IPS-18a (cell line): ENCODE results near the gene GAS6.
"Not testable (repeated sequence)": the region's sequence is repeated elsewhere in the genome, so short reads cannot be mapped to it uniquely, and the experiment has no call there.

Experiments
- H3K27ac ChIP-seq: one replicate; pipeline ENCODE4 v1.5.1; 2013; ENCODE audit warnings: low read length
- H3K27me3 ChIP-seq: one replicate; pipeline ENCODE4 v1.6.1; 2013; ENCODE audit warnings: mild to moderate bottlenecking, low read length; ENCODE audit not compliant: control insufficient read depth, insufficient read depth
- H3K36me3 ChIP-seq: one replicate; pipeline ENCODE4 v1.6.1; 2013; ENCODE audit warnings: low read depth, low read length; ENCODE audit not compliant: control insufficient read depth
- H3K4me1 ChIP-seq: one replicate; pipeline ENCODE4 v1.6.1; 2013; ENCODE audit warnings: low read depth, low read length; ENCODE audit not compliant: control insufficient read depth
- H3K4me3 ChIP-seq: one replicate; pipeline ENCODE4 v1.5.1; 2013; ENCODE audit warnings: low read length
- H3K9ac ChIP-seq: one replicate; pipeline ENCODE4 v1.6.1; 2013; ENCODE audit warnings: mild to moderate bottlenecking, low read length, moderate library complexity
- H3K9me3 ChIP-seq: one replicate; pipeline ENCODE4 v1.6.1; 2013; ENCODE audit warnings: low read depth, low read length; ENCODE audit not compliant: control insufficient read depth

GAS6 gene

GRCh38 chr13:113830426-113830950 lies 33.4 kb downstream of the GAS6 start:
- not testable (repeated sequence) for H3K4me3 ChIP-seq, H3K27me3 ChIP-seq, H3K9me3 ChIP-seq, H3K9ac ChIP-seq, H3K27ac ChIP-seq, H3K4me1 ChIP-seq
- peaks cover 14% of the 10 kb centered on the region for H3K36me3 ChIP-seq

GRCh38 chr13:113828282-113828825 lies 35.5 kb downstream of the GAS6 start:
- no peaks in the 10 kb centered on the region for H3K27me3 ChIP-seq
- no peaks in the 10 kb centered on the region for H3K9me3 ChIP-seq
- H3K36me3 ChIP-seq: peaks cover 11% of the 10 kb centered on the region
- no peak overlapping the region for H3K27ac ChIP-seq
- no peak overlapping the region for H3K4me3 ChIP-seq
- no peaks in the 10 kb centered on the region for H3K4me1 ChIP-seq
- no peak overlapping the region for H3K9ac ChIP-seq

- Histone ChIP-seq H3K4me3 (no peak overlapping the region), H3K9me3 (no peaks in the 10 kb centered on the region), H3K27me3 (no peaks in the 10 kb centered on the region), H3K27ac (no peak overlapping the region), H3K4me1 (no peaks in the 10 kb centered on the region), H3K9ac (no peak overlapping the region), H3K36me3 (peaks cover 13% of the 10 kb centered on the region)
Observed at GRCh38 chr13:113827021-113827420, 36.9 kb downstream of the GAS6 start.

- not testable (repeated sequence) for H3K9me3 ChIP-seq, H3K27me3 ChIP-seq, H3K27ac ChIP-seq, H3K4me3 ChIP-seq, H3K9ac ChIP-seq, H3K4me1 ChIP-seq
- peaks cover 13% of the 10 kb centered on the region for H3K36me3 ChIP-seq
Observed at GRCh38 chr13:113826446-113826845, 37.4 kb downstream of the GAS6 start.

GRCh38 chr13:113825841-113826240 lies 38.0 kb downstream of the GAS6 start:
- Histone ChIP-seq H3K27ac (no peak overlapping the region), H3K9me3 (no peaks in the 10 kb centered on the region), H3K4me1 (no peaks in the 10 kb centered on the region), H3K9ac (no peak overlapping the region), H3K4me3 (no peak overlapping the region), H3K36me3 (peaks cover 13% of the 10 kb centered on the region), H3K27me3 (no peaks in the 10 kb centered on the region)

GRCh38 chr13:113823771-113824170 lies 40.1 kb downstream of the GAS6 start:
- H3K9ac ChIP-seq: no peak overlapping the region
- H3K9me3 ChIP-seq: no peaks in the 10 kb centered on the region
- no peak overlapping the region for H3K4me3 ChIP-seq
- H3K4me1 ChIP-seq: no peaks in the 10 kb centered on the region
- no peaks in the 10 kb centered on the region for H3K27me3 ChIP-seq
- H3K36me3 ChIP-seq: peaks cover 13% of the 10 kb centered on the region
- no peak overlapping the region for H3K27ac ChIP-seq

- Histone ChIP-seq H3K27me3 (no peaks in the 10 kb centered on the region), H3K9ac (no peak overlapping the region), H3K27ac (no peak overlapping the region), H3K4me3 (no peak overlapping the region), H3K4me1 (no peaks in the 10 kb centered on the region), H3K9me3 (no peaks in the 10 kb centered on the region), H3K36me3 (peaks cover 13% of the 10 kb centered on the region)
Observed at GRCh38 chr13:113822956-113823744, 40.7 kb downstream of the GAS6 start.

GRCh38 chr13:113822266-113822665 lies 41.6 kb downstream of the GAS6 start:
- Histone ChIP-seq H3K4me3 (no peak overlapping the region), H3K9ac (no peak overlapping the region), H3K27me3 (no peaks in the 10 kb centered on the region), H3K9me3 (no peaks in the 10 kb centered on the region), H3K27ac (no peak overlapping the region), H3K4me1 (no peaks in the 10 kb centered on the region), H3K36me3 (peaks cover 11% of the 10 kb centered on the region)

- Histone ChIP-seq H3K9ac (no peak overlapping the region), H3K27ac (no peak overlapping the region), H3K4me3 (no peak overlapping the region), H3K36me3 (peaks cover 7% of the 10 kb centered on the region), H3K27me3 (no peaks in the 10 kb centered on the region), H3K4me1 (no peaks in the 10 kb centered on the region), H3K9me3 (no peaks in the 10 kb centered on the region)
Observed at GRCh38 chr13:113821847-113822246, 42.0 kb downstream of the GAS6 start.

GRCh38 chr13:113820813-113821651 lies 42.8 kb downstream of the GAS6 start:
- Histone ChIP-seq H3K4me3 (no peak overlapping the region), H3K27ac (no peak overlapping the region), H3K9ac (no peak overlapping the region)

More at GRCh38 chr13:113820813-113821651, 42.8 kb downstream of the GAS6 start:
- Histone ChIP-seq H3K9me3 (no peaks in the 10 kb centered on the region), H3K27me3 (no peaks in the 10 kb centered on the region), H3K36me3 (peaks cover 7% of the 10 kb centered on the region), H3K4me1 (no peaks in the 10 kb centered on the region)
